Measurements from ENCODE around the gene TOM1.

- TF ChIP-seq SIN3A (IDR thresholded peaks at IDR 0.05; ENCODE audit: borderline replicate concordance, insufficient read depth, low read length) = no peak
- TF ChIP-seq POLR2AphosphoS5 (IDR thresholded peaks at IDR 0.05; ENCODE audit: low read depth, low read length) = no peak
- TF ChIP-seq TAF1 (IDR thresholded peaks at IDR 0.05; ENCODE audit: borderline replicate concordance, insufficient read depth, low read length) = no peak
Measured at GRCh38 chr22:35325209-35325608, 25.5 kb downstream of the TOM1 start.

Data from PFSK-1 (cell line).